ENCODE measurements around the gene MRPL18. TPM values are rescaled to one million over a fixed set of nuclear protein-coding genes. Genes with fewer than 3 reads are reported as not detected.
A peak's percentile ranks its signal among the peaks of the same experiment; 100 is the strongest.

Gene MRPL18
- total RNA-seq, 1 experiment from 2014 or later = 95.2 TPM

DNA sequence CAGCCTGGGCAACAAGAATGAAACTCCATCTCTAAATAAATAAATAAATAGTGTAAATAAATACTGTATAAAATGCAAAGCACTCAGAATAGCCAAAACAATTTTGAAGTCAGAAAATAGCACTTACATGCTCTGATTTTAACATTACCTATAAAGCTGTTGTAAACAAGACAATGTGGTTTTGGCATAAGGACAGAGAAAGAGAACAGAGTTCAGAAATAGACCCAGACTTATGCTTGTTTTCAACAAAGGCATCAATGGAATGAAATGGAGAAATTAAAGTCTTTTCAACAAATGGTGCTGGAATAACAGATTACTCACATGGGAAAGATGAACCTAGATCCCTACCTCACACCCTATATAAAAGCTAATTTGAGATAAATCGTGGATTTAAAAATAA, 18.1 kb upstream of the MRPL18 start:
- TF ChIP-seq, protein P1, sequence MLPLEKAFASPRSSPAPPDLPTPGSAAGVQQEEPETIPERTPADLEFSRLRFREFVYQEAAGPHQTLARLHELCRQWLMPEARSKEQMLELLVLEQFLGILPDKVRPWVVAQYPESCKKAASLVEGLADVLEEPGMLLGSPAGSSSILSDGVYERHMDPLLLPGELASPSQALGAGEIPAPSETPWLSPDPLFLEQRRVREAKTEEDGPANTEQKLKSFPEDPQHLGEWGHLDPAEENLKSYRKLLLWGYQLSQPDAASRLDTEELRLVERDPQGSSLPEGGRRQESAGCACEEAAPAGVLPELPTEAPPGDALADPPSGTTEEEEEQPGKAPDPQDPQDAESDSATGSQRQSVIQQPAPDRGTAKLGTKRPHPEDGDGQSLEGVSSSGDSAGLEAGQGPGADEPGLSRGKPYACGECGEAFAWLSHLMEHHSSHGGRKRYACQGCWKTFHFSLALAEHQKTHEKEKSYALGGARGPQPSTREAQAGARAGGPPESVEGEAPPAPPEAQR (CRISPR knock-in tag; IDR thresholded peaks at IDR 0.05) = no peak
- no peak for TF ChIP-seq ATF1 (CRISPR knock-in tag; IDR thresholded peaks at IDR 0.05)
- no peak for TF ChIP-seq NFATC4 (CRISPR knock-in tag; IDR thresholded peaks at IDR 0.05)
- TF ChIP-seq FOXJ3 (CRISPR knock-in tag; IDR thresholded peaks at IDR 0.05; ENCODE audit: borderline replicate concordance) = no peak
- TF ChIP-seq, protein P2, sequence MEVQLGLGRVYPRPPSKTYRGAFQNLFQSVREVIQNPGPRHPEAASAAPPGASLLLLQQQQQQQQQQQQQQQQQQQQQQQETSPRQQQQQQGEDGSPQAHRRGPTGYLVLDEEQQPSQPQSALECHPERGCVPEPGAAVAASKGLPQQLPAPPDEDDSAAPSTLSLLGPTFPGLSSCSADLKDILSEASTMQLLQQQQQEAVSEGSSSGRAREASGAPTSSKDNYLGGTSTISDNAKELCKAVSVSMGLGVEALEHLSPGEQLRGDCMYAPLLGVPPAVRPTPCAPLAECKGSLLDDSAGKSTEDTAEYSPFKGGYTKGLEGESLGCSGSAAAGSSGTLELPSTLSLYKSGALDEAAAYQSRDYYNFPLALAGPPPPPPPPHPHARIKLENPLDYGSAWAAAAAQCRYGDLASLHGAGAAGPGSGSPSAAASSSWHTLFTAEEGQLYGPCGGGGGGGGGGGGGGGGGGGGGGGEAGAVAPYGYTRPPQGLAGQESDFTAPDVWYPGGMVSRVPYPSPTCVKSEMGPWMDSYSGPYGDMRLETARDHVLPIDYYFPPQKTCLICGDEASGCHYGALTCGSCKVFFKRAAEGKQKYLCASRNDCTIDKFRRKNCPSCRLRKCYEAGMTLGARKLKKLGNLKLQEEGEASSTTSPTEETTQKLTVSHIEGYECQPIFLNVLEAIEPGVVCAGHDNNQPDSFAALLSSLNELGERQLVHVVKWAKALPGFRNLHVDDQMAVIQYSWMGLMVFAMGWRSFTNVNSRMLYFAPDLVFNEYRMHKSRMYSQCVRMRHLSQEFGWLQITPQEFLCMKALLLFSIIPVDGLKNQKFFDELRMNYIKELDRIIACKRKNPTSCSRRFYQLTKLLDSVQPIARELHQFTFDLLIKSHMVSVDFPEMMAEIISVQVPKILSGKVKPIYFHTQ (CRISPR knock-in tag; IDR thresholded peaks at IDR 0.05) = no peak
- no peak for TF ChIP-seq SP1 (CRISPR knock-in tag; conservative IDR thresholded peaks at IDR 0.05)
- TF ChIP-seq FOXP1 (CRISPR knock-in tag; IDR thresholded peaks at IDR 0.05; ENCODE audit: borderline replicate concordance) = no peak
- TF ChIP-seq, protein P3, sequence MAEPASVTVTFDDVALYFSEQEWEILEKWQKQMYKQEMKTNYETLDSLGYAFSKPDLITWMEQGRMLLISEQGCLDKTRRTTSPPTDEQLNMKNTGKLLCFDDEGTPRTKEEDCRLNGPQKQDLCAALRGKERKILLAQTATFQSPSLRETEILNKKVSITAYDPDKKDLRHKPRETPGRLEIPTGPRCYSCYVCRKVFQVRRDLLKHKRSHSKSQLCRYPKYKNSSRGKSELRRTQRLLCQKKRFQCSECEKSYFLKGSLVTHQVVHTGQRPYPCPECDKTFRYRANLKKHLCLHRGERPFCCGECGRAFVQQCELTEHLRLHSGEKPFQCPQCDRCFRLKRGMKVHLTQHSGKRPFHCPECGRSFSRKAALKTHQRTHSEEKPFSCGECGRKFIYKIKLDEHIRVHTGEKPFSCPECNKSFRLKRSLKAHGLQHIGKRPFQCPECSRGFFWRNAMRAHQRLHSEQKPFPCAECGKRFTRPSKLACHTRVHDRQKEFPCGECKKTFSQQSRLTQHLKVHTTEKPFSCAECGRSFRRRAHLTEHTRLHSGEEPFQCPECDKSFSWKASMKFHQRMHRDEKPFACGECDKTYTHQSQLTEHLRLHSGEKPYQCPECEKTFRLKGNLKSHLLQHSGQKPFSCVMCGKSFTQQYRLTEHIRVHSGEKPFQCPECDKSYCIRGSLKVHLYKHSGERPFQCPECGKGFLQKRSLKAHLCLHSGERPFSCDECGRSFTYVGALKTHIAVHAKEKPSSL (CRISPR knock-in tag; conservative IDR thresholded peaks at IDR 0.05) = no peak
- TF ChIP-seq, protein P4, sequence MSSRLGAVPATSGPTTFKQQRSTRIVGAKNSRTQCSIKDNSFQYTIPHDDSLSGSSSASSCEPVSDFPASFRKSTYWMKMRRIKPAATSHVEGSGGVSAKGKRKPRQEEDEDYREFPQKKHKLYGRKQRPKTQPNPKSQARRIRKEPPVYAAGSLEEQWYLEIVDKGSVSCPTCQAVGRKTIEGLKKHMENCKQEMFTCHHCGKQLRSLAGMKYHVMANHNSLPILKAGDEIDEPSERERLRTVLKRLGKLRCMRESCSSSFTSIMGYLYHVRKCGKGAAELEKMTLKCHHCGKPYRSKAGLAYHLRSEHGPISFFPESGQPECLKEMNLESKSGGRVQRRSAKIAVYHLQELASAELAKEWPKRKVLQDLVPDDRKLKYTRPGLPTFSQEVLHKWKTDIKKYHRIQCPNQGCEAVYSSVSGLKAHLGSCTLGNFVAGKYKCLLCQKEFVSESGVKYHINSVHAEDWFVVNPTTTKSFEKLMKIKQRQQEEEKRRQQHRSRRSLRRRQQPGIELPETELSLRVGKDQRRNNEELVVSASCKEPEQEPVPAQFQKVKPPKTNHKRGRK (CRISPR knock-in tag; IDR thresholded peaks at IDR 0.05; ENCODE audit: borderline replicate concordance) = no peak
- no peak for TF ChIP-seq EMX1 (CRISPR knock-in tag; IDR thresholded peaks at IDR 0.05)
- TF ChIP-seq JAZF1 (CRISPR knock-in tag; IDR thresholded peaks at IDR 0.05) = no peak
- no peak for TF ChIP-seq MYBL2 (CRISPR knock-in tag; IDR thresholded peaks at IDR 0.05)
- Mint-ChIP-seq H3K4me3 (no peak overlapping the region), H3K27ac (no peak overlapping the region), H3K4me1 (no peaks in the 10 kb centered on the region), H3K36me3 (peaks cover 86% of the 10 kb centered on the region), H3K9me3 (peaks cover 6% of the 10 kb centered on the region), H3K27me3 (ENCODE audit: low read depth) (no peaks in the 10 kb centered on the region)
- DNase-seq (ENCODE audit: low spot score) (no peak), ATAC-seq (no peak)
- ChIA-PET POLR2A (no interaction called here), CTCF (no interaction called here)

DNA sequence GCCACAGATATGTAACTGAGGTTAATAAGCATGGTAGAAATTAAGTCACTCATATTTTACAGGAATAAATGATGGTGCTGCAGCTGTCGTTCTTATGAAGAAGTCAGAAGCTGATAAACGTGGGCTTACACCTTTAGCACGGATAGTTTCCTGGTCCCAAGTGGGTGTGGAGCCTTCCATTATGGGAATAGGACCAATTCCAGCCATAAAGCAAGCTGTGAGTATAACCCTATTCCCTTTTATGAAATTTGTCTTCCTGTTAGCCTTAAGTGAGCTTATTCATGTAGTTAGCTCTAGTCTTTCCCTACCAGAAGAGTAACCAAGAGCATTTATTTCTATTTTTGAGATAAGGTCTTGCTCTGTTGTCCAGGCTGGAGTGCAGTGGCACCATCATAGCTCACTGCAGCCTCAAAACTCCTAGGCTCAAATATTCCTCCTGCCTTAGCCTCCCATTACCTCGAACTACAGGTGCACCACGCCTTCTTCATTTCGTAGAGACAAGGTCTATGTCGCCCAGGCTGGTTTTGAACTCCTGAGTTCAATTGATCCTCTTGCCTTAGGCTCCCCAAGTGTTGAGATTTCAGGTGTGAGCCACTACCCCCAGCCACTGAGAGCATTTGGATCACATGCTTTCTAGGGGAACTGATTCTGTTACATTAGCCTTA, 12.9 kb upstream of the MRPL18 start:
- Mint-ChIP-seq H3K4me1 (no peaks in the 10 kb centered on the region), H3K27ac (no peak overlapping the region), H3K27me3 (ENCODE audit: low read depth) (no peaks in the 10 kb centered on the region), H3K9me3 (no peaks in the 10 kb centered on the region), H3K4me3 (no peak overlapping the region), H3K36me3 (peaks cover 88% of the 10 kb centered on the region)
- POLR2A ChIA-PET = no interaction called here
- no peak for DNase-seq (ENCODE audit: low spot score)
- TF ChIP-seq SMAD3 (CRISPR knock-in tag; IDR thresholded peaks at IDR 0.05; ENCODE audit: borderline replicate concordance) (no peak), EMX1 (CRISPR knock-in tag; IDR thresholded peaks at IDR 0.05) (peak; percentile 57; the same call in 1 of the 2 replicates)
- CTCF ChIA-PET = no interaction called here
- no peak for ATAC-seq

DNA sequence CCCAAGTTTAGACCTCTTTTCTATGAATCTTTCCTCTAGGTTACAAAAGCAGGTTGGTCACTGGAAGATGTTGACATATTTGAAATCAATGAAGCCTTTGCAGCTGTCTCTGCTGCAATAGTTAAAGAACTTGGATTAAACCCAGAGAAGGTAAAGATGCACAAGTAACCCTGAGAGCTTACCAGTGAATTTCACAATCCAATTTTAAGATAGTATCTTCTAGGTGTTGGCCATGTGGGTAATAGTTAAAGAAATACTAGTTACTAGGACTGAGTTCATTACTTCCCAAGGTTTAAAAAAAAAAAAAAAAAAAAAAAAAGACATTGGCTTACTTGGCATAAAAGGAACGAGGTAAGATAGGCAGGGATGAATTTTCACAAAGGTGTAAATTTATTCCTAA, 12.1 kb upstream of the MRPL18 start:
- ATAC-seq (no peak), DNase-seq (ENCODE audit: low spot score) (no peak)
- Mint-ChIP-seq H3K27me3 (ENCODE audit: low read depth) (no peaks in the 10 kb centered on the region), H3K36me3 (peaks cover 91% of the 10 kb centered on the region), H3K4me3 (no peak overlapping the region), H3K9me3 (no peaks in the 10 kb centered on the region), H3K27ac (peak overlapping the region; percentile 25; the same call in 1 of the 2 replicates), H3K4me1 (no peaks in the 10 kb centered on the region)
- ChIA-PET POLR2A (no interaction called here), CTCF (no interaction called here)
- TF ChIP-seq, protein P5, sequence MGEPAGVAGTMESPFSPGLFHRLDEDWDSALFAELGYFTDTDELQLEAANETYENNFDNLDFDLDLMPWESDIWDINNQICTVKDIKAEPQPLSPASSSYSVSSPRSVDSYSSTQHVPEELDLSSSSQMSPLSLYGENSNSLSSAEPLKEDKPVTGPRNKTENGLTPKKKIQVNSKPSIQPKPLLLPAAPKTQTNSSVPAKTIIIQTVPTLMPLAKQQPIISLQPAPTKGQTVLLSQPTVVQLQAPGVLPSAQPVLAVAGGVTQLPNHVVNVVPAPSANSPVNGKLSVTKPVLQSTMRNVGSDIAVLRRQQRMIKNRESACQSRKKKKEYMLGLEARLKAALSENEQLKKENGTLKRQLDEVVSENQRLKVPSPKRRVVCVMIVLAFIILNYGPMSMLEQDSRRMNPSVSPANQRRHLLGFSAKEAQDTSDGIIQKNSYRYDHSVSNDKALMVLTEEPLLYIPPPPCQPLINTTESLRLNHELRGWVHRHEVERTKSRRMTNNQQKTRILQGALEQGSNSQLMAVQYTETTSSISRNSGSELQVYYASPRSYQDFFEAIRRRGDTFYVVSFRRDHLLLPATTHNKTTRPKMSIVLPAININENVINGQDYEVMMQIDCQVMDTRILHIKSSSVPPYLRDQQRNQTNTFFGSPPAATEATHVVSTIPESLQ (CRISPR knock-in tag; IDR thresholded peaks at IDR 0.05) = no peak
